IPS-20b (cell line): ENCODE data around the gene TNRC6C.

ENCODE experiments used
- H3K27ac ChIP-seq: one replicate; pipeline ENCODE4 v1.5.1; 2013; ENCODE audit warnings: low read length
- H3K27me3 ChIP-seq: 2 replicates; pipeline ENCODE4 v1.6.1; 2013; ENCODE audit warnings: mild to moderate bottlenecking, low read length, inconsistent platforms; ENCODE audit not compliant: insufficient read depth
- H3K36me3 ChIP-seq: 2 replicates; pipeline ENCODE4 v1.6.1; 2013; ENCODE audit warnings: low read depth, mild to moderate bottlenecking, inconsistent platforms, low read length, moderate library complexity; ENCODE audit not compliant: insufficient read depth
- H3K4me1 ChIP-seq: 2 replicates; pipeline ENCODE4 v1.6.1; 2013; ENCODE audit warnings: mild to moderate bottlenecking, control low read depth, inconsistent platforms, low read length, moderate library complexity; ENCODE audit not compliant: insufficient read depth
- H3K4me3 ChIP-seq: 2 replicates; pipeline ENCODE4 v1.5.1; 2013; ENCODE audit warnings: mild to moderate bottlenecking, low read length, inconsistent platforms
- H3K9ac ChIP-seq: 2 replicates; pipeline ENCODE4 v1.6.1; 2013; ENCODE audit warnings: low read depth, mild to moderate bottlenecking, inconsistent platforms, low read length, moderate library complexity
- H3K9me3 ChIP-seq: 2 replicates; pipeline ENCODE4 v1.6.1; 2013; ENCODE audit warnings: mild to moderate bottlenecking, low read depth, low read length, inconsistent platforms; ENCODE audit not compliant: insufficient read depth

Gene TNRC6C

DNA sequence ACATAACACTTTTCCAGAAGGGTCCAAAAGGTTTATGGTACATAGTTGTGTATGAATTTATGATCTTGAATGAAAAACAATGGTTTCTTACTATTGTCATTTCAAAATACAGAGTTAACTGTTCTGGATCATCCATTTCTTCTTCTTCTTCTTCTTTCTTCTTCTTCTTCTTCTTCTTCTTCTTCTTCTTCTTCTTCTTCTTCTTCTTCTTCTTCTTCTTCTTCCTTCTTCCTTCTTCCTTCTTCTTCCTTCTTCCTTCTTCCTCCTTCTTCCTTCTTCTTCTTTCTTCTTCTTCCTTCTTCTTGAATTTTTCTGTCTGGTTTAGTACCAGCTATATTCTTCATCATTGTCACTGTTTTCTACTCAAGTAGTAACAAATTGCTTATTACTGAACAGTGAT, 47.8 kb downstream of the TNRC6C start:
- Histone ChIP-seq H3K4me1 (peaks cover 4% of the 10 kb centered on the region; the same call in 1 of the 2 replicates), H3K4me3 (no peak overlapping the region), H3K36me3 (peaks cover 35% of the 10 kb centered on the region), H3K9me3 (no peaks in the 10 kb centered on the region), H3K9ac (no peak overlapping the region), H3K27me3 (no peaks in the 10 kb centered on the region), H3K27ac (no peak overlapping the region)

DNA sequence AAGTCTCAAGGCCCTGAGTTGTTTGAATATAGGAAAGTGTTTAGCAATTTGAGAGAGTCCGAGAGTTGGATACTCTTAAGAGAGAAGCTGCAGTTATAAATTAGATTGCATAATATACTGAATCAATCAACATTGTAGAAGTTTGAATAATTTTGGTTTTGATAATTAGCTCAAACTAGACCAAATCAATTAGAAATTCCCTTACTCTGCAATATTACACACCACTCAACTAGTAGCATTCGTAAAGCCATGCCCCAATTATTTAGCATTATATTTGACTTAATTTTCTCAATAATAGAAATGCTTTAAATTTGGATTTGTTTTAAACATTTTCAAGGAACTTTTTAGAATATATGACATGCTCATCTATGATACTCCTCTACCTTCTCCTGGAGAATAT, 49.1 kb downstream of the TNRC6C start:
- Histone ChIP-seq H3K4me1 (peaks cover 4% of the 10 kb centered on the region; the same call in 1 of the 2 replicates), H3K27ac (no peak overlapping the region), H3K9me3 (no peaks in the 10 kb centered on the region), H3K4me3 (no peak overlapping the region), H3K9ac (no peak overlapping the region), H3K27me3 (no peaks in the 10 kb centered on the region), H3K36me3 (peaks cover 48% of the 10 kb centered on the region)

DNA sequence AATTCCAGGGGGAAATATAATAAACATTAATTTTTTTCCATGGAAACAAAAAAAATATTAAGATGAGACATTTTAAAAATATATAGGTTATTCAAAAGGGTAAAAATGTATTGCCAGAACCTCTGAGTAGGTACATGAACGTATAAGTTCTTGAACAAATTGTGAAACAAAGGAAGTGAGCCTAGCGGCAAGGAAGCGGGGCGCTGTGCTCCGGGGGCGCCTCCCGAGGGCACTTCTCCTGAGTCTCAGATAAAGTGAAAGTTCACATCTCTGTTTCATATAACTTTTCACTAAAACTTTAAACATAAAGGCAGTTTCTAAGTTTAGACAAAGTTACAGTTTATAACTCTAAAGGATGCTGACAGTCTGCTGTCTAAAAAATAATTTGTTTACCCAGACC, 52.3 kb downstream of the TNRC6C start:
- H3K4me1 ChIP-seq: no peaks in the 10 kb centered on the region; the same call in 1 of the 2 replicates
- H3K9me3 ChIP-seq: no peaks in the 10 kb centered on the region
- no peaks in the 10 kb centered on the region for H3K27me3 ChIP-seq
- H3K36me3 ChIP-seq: peaks cover 44% of the 10 kb centered on the region
- H3K27ac ChIP-seq: no peak overlapping the region
- no peak overlapping the region for H3K4me3 ChIP-seq
- H3K9ac ChIP-seq: no peak overlapping the region

DNA sequence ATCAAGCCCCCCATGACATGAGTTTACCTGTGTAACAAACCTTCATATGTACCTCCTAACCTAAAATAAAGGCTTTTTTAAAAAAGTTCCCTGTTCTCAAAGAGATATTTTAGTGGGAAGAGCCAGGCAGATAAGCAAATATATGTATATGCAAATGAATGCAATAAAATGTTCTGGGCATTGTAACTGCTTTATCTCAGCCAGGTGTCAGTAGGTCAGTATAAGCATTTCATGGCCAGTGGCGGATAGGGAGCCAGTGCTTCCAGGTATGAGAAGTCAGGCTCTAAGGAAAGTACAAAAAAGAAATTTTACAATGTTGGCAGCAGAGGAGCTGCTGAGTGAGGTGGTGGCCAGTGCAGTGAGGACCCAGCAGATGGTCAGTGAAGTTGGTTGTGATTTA, 53.9 kb downstream of the TNRC6C start:
- Histone ChIP-seq H3K9me3 (no peaks in the 10 kb centered on the region), H3K4me1 (no peaks in the 10 kb centered on the region; the same call in 1 of the 2 replicates), H3K4me3 (no peak overlapping the region), H3K9ac (no peak overlapping the region), H3K27me3 (no peaks in the 10 kb centered on the region), H3K27ac (no peak overlapping the region), H3K36me3 (peaks cover 40% of the 10 kb centered on the region)

DNA sequence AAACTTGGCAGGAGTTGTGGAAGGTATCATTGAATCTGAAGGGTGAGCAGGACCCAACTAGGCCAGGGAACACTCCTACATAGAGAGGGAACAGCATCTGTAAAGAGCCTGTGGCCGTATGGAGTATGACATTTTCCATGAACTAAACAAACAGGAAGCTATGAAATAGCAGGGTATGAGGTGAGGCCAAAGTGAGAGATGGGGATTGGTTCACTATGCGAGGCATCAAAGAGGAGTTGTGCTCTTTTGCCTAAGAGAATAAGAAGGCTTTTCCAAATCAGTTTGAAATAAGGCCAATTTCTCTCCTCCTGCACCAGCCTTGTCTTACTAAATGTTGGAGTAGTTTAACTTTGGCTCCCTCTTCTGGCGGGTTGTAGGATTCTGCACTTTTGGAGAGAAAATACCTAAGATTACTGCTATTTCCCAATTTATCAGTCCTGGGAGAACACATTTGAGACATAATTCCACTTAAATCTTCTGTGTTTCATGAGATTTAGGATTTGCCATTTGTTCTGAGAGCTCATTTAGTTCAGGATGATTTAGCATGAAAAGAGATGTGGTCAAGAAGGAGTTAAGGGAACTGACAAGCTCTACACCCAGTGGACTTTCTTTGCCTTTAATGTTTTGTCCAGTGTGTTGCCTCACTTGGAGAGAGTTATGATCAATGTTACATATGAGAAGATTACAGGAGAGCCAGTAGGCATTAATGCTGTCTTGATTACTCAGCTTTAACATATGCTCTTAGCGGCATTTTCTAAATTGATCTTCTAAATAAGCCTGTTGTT, 55.4 kb downstream of the TNRC6C start:
- Histone ChIP-seq H3K4me1 (no peaks in the 10 kb centered on the region; the same call in 1 of the 2 replicates), H3K9me3 (no peaks in the 10 kb centered on the region), H3K4me3 (no peak overlapping the region), H3K27me3 (no peaks in the 10 kb centered on the region), H3K36me3 (peaks cover 38% of the 10 kb centered on the region), H3K9ac (no peak overlapping the region), H3K27ac (no peak overlapping the region)

DNA sequence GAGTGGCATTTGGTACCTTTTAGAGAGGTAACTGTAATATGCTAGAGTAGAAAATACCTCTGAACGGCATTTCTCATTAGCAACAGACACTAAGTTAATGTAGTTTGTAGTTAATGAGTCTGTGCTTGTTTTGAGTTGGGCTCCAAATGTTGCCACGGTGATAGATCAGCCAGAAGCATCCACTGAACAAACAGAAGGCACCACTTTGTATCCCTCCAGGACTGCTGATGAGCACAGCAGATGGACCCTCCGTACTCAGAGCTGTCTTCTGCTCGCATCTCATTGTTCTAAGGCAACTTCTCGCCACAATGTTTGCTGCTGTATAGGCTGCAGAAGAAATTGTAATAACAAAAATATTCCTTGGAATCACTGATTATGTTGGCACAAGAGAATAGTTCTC, 56.1 kb downstream of the TNRC6C start:
- peaks cover 3% of the 10 kb centered on the region; the same call in 1 of the 2 replicates for H3K4me1 ChIP-seq
- no peaks in the 10 kb centered on the region for H3K9me3 ChIP-seq
- no peak overlapping the region for H3K4me3 ChIP-seq
- no peak overlapping the region for H3K9ac ChIP-seq
- no peak overlapping the region for H3K27ac ChIP-seq
- peaks cover 33% of the 10 kb centered on the region for H3K36me3 ChIP-seq
- H3K27me3 ChIP-seq: no peaks in the 10 kb centered on the region

DNA sequence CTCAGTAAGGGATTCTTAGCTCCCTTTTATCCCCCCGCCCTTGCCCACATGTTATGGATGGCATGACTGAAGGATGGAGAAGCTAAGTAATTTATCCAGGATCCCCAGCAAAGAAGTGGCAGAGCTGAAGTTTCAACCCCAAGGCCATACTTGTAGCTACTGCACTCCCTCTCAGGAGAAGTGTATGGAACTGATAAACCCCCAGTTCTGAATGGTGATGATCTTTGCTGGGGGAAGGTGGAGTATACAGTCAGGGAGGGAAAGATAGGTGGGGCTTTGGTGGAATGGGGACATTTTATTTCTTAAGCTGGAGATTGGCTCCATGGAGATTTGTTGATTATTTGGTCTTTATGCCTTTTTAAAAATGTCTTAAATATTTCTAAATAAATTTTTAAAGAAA, 58.3 kb downstream of the TNRC6C start:
- peaks cover 18% of the 10 kb centered on the region for H3K36me3 ChIP-seq
- no peaks in the 10 kb centered on the region for H3K27me3 ChIP-seq
- peaks cover 3% of the 10 kb centered on the region; the same call in 1 of the 2 replicates for H3K4me1 ChIP-seq
- no peak overlapping the region for H3K27ac ChIP-seq
- no peaks in the 10 kb centered on the region for H3K9me3 ChIP-seq
- H3K4me3 ChIP-seq: no peak overlapping the region
- H3K9ac ChIP-seq: no peak overlapping the region

DNA sequence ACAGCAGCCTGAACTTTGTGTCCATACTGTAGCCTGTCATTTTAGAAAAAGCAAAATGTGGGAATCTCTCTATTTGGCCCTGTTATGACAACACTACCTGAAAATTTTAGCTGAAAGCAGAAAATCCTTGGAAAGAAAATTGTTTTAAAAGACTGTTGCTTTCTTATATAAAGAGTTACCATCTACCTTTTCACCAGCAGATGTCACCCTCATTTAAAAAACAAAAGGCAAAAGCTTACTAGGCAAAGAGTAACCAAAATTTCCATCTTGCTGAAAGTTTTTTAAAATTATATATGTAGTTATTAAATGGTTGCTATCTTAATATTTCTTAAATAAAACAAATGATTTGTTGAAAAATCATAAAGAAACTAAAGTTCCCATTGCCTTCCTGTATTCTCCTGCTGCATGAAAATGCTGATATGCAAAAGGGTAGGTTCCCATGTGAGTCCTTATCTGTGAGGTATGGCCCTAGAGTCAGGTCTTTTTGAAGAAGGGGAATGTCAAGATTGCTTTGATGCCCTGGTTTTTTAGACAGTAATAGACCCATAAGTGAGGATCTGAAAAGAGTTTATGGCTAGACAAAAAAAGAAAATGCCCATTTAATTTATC, 61.0 kb downstream of the TNRC6C start:
- Histone ChIP-seq H3K27me3 (no peaks in the 10 kb centered on the region), H3K4me3 (no peak overlapping the region), H3K27ac (no peak overlapping the region), H3K36me3 (peaks cover 4% of the 10 kb centered on the region; the same call in 1 of the 2 replicates), H3K4me1 (peaks cover 3% of the 10 kb centered on the region; the same call in 1 of the 2 replicates), H3K9ac (no peak overlapping the region), H3K9me3 (no peaks in the 10 kb centered on the region)

DNA sequence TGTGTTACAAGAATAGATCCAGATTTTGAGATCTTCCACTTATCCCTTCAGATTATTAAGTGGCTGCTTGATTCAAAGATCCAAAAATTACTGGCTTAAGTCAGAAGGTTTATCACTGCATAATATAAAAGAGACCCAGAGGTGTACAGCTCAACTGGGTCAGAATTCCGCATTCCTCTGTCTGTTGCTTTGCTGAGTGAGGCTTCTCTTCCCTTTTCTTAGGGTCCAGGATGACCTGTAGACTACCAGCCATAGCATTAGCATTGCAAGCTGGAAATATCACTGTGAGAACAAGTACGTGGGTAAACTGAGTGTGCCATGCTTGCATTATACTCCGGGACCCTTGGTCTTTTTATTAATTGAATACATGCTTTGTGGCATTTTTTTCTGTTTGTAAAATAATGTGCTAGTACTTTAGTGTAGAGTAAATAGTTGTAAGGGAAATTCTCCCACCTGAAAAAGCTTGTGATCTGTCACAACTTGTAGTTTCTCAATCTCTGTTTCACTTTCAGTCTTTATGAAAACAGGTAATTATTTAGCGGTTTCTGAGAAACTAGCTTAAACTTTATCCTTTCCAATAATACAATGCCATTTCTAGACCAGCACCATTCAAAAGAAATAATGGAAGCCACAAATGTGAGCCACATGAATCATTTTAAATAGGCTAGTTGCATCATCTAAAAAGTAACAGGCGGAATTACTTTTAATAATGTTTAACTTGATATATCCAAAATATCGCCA, 61.6 kb downstream of the TNRC6C start:
- no peak overlapping the region for H3K4me3 ChIP-seq
- peaks cover 3% of the 10 kb centered on the region; the same call in 1 of the 2 replicates for H3K4me1 ChIP-seq
- H3K27me3 ChIP-seq: no peaks in the 10 kb centered on the region
- H3K9me3 ChIP-seq: no peaks in the 10 kb centered on the region
- no peaks in the 10 kb centered on the region; the same call in 1 of the 2 replicates for H3K36me3 ChIP-seq
- no peak overlapping the region for H3K27ac ChIP-seq
- H3K9ac ChIP-seq: no peak overlapping the region

DNA sequence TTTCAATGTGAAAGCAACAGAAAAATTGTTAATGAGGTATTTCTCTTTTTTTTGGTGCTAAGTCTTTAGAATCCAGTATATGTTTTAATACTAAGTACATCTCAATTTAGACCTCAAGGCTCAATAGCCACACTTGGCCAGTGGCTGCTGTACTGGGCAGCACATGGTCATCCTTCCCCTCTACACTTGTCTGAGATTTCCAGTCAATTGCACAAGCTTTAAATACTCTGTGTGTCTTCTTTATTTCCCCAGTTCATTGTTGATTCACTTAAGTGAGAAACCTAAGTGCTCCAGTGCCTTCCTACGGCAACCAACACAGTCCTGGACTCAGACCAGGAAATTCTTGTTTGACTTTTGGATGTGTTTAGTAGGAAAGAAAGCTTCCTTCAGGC, 62.2 kb downstream of the TNRC6C start:
- no peak overlapping the region for H3K27ac ChIP-seq
- no peaks in the 10 kb centered on the region for H3K36me3 ChIP-seq
- peaks cover 3% of the 10 kb centered on the region; the same call in 1 of the 2 replicates for H3K4me1 ChIP-seq
- H3K4me3 ChIP-seq: no peak overlapping the region
- no peaks in the 10 kb centered on the region for H3K27me3 ChIP-seq
- no peaks in the 10 kb centered on the region for H3K9me3 ChIP-seq
- H3K9ac ChIP-seq: no peak overlapping the region

DNA sequence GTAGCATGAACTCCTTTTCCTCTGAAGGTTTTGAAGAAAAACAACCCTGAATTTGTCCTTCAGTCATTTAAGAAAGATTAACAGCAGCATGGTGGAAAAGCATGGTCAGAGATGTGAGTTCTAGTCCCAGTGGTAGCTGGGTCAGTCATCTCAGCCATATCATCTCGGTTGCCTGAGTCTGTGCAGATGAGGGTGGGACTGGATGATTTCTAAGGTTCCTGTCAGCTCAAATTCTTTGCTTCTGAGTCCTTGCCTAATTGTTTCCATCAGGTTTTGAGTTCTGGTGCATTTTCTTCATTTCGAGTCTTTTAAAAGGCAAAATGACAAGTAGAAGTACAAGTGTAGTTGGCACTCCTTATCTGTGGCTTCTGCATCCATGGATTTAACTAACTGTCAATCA, 63.9 kb downstream of the TNRC6C start:
- Histone ChIP-seq H3K36me3 (no peaks in the 10 kb centered on the region; the same call in 1 of the 2 replicates), H3K4me3 (no peak overlapping the region), H3K27ac (no peak overlapping the region), H3K4me1 (peaks cover 3% of the 10 kb centered on the region; the same call in 1 of the 2 replicates), H3K9ac (no peak overlapping the region), H3K27me3 (no peaks in the 10 kb centered on the region), H3K9me3 (no peaks in the 10 kb centered on the region)
